WTC11 (cell line): Measurements from ENCODE around the gene ANKRD49. TPM values are rescaled to one million over a fixed set of nuclear protein-coding genes. Genes with fewer than 3 reads are reported as not detected.

Experiments
- CDX4 ChIP-seq: fragments of 250-450 bp; sonication (Bioruptor Pico); IDR thresholded peaks from 2 replicates; pipeline ENCODE4 v1.9.0; 2021; ENCODE audit warnings: moderate library complexity, mild to moderate bottlenecking, inconsistent platforms, borderline replicate concordance
- EMX1 ChIP-seq: fragments of 250-450 bp; sonication (Bioruptor Pico); IDR thresholded peaks from 2 replicates; pipeline ENCODE4 v1.8.0; 2021; ENCODE audit warnings: mild to moderate bottlenecking
- ERG ChIP-seq: fragments of 250-450 bp; sonication (Bioruptor Pico); IDR thresholded peaks from 2 replicates; pipeline ENCODE4 v1.8.0; 2021; ENCODE audit warnings: mild to moderate bottlenecking
- ETV6 ChIP-seq: sonication (generic); formaldehyde crosslinking; IDR thresholded peaks from 2 replicates; pipeline ENCODE4 v1.8.1; 2022; ENCODE audit warnings: mild to moderate bottlenecking, missing genetic modification reagents
- JAZF1 ChIP-seq: fragments of 250-450 bp; sonication (Bioruptor Pico); IDR thresholded peaks from 2 replicates; pipeline ENCODE4 v1.9.0; 2021; ENCODE audit warnings: moderate library complexity, mild to moderate bottlenecking, inconsistent platforms
- JUN ChIP-seq: sonication (generic); formaldehyde crosslinking; IDR thresholded peaks from 2 replicates; pipeline ENCODE4 v1.8.0; 2023; ENCODE audit warnings: mild to moderate bottlenecking, missing genetic modification reagents
- MYBL2 ChIP-seq: sonication (generic); formaldehyde crosslinking; IDR thresholded peaks from 2 replicates; pipeline ENCODE4 v1.8.1; 2023; ENCODE audit warnings: mild to moderate bottlenecking, moderate library complexity, missing genetic modification reagents
- NFYB ChIP-seq: sonication (generic); formaldehyde crosslinking; conservative IDR thresholded peaks from 2 replicates; pipeline ENCODE4 v1.8.0; 2022; ENCODE audit warnings: low read depth, missing genetic modification reagents
- PRRX2 ChIP-seq: fragments of 250-450 bp; sonication (Bioruptor Pico); IDR thresholded peaks from 2 replicates; pipeline ENCODE4 v1.8.0; 2021; ENCODE audit warnings: mild to moderate bottlenecking
- SMAD3 ChIP-seq: sonication (generic); formaldehyde crosslinking; IDR thresholded peaks from 2 replicates; pipeline ENCODE4 v1.8.0; 2022; ENCODE audit warnings: missing genetic modification reagents, mild to moderate bottlenecking, borderline replicate concordance
- SMAD4 ChIP-seq: sonication (generic); formaldehyde crosslinking; IDR thresholded peaks from 2 replicates; pipeline ENCODE4 v1.8.0; 2022; ENCODE audit warnings: mild to moderate bottlenecking, missing genetic modification reagents
- SOX15 ChIP-seq: fragments of 250-450 bp; sonication (Bioruptor Pico); IDR thresholded peaks from 2 replicates; pipeline ENCODE4 v1.9.0; 2021; ENCODE audit warnings: mild to moderate bottlenecking
- TCF7 ChIP-seq: sonication (generic); formaldehyde crosslinking; IDR thresholded peaks from 2 replicates; pipeline ENCODE4 v1.8.0; 2022; ENCODE audit warnings: mild to moderate bottlenecking, low read depth, missing genetic modification reagents, moderate library complexity
- TP53 ChIP-seq: sonication (generic); formaldehyde crosslinking; IDR thresholded peaks from 2 replicates; pipeline ENCODE4 v1.8.1; 2023; ENCODE audit warnings: mild to moderate bottlenecking, missing genetic modification reagents
- USF2 ChIP-seq: sonication (generic); formaldehyde crosslinking; IDR thresholded peaks from 2 replicates; pipeline ENCODE4 v1.8.1; 2023; ENCODE audit warnings: mild to moderate bottlenecking, missing genetic modification reagents, moderate library complexity
- ZBTB21 ChIP-seq: sonication (generic); formaldehyde crosslinking; IDR thresholded peaks from 2 replicates; pipeline ENCODE4 v1.8.1; 2023; ENCODE audit warnings: mild to moderate bottlenecking, missing genetic modification reagents, borderline replicate concordance
- ZNF263 ChIP-seq: sonication (generic); formaldehyde crosslinking; IDR thresholded peaks from 2 replicates; pipeline ENCODE4 v1.8.1; 2022; ENCODE audit warnings: low read depth, mild to moderate bottlenecking, moderate library complexity, missing genetic modification reagents
- ZNF317 ChIP-seq: sonication (generic); formaldehyde crosslinking; IDR thresholded peaks from 2 replicates; pipeline ENCODE4 v1.8.1; 2023; ENCODE audit warnings: low read depth, mild to moderate bottlenecking, moderate library complexity, missing genetic modification reagents, borderline replicate concordance
- ZNF416 ChIP-seq: fragments of 250-450 bp; sonication (Bioruptor Pico); IDR thresholded peaks from 2 replicates; pipeline ENCODE4 v1.9.0; 2021; ENCODE audit warnings: mild to moderate bottlenecking, inconsistent platforms
- total RNA-seq: library from RNA; stranded (reverse); gene quantifications from 3 replicates; pipeline ENCODE4 v1.2.3, GENCODE V29; 2021
- TF ChIP-seq, protein P1 (sequence below): sonication (generic); formaldehyde crosslinking; IDR thresholded peaks from 2 replicates; pipeline ENCODE4 v1.8.0; 2022; ENCODE audit warnings: mild to moderate bottlenecking, missing genetic modification reagents
- TF ChIP-seq, protein P2 (sequence below): sonication (generic); formaldehyde crosslinking; IDR thresholded peaks from 2 replicates; pipeline ENCODE4 v1.8.1; 2022; ENCODE audit warnings: missing genetic modification reagents, borderline replicate concordance
- TF ChIP-seq, protein P3 (sequence below): fragments of 250-450 bp; sonication (Bioruptor Pico); IDR thresholded peaks from 2 replicates; pipeline ENCODE4 v1.9.0; 2021; ENCODE audit warnings: mild to moderate bottlenecking
- TF ChIP-seq, protein P4 (sequence below): sonication (generic); formaldehyde crosslinking; IDR thresholded peaks from 2 replicates; pipeline ENCODE4 v1.8.0; 2022; ENCODE audit warnings: mild to moderate bottlenecking, missing genetic modification reagents
- TF ChIP-seq, protein P5 (sequence below): sonication (generic); formaldehyde crosslinking; IDR thresholded peaks from 2 replicates; pipeline ENCODE4 v1.8.0; 2023; ENCODE audit warnings: missing genetic modification reagents
- TF ChIP-seq, protein P6 (sequence below): sonication (generic); formaldehyde crosslinking; IDR thresholded peaks from 2 replicates; pipeline ENCODE4 v1.8.1; 2023; ENCODE audit warnings: mild to moderate bottlenecking, missing genetic modification reagents

Gene ANKRD49
- total RNA-seq, 1 experiment from 2014 or later, result 9.5 TPM

DNA sequence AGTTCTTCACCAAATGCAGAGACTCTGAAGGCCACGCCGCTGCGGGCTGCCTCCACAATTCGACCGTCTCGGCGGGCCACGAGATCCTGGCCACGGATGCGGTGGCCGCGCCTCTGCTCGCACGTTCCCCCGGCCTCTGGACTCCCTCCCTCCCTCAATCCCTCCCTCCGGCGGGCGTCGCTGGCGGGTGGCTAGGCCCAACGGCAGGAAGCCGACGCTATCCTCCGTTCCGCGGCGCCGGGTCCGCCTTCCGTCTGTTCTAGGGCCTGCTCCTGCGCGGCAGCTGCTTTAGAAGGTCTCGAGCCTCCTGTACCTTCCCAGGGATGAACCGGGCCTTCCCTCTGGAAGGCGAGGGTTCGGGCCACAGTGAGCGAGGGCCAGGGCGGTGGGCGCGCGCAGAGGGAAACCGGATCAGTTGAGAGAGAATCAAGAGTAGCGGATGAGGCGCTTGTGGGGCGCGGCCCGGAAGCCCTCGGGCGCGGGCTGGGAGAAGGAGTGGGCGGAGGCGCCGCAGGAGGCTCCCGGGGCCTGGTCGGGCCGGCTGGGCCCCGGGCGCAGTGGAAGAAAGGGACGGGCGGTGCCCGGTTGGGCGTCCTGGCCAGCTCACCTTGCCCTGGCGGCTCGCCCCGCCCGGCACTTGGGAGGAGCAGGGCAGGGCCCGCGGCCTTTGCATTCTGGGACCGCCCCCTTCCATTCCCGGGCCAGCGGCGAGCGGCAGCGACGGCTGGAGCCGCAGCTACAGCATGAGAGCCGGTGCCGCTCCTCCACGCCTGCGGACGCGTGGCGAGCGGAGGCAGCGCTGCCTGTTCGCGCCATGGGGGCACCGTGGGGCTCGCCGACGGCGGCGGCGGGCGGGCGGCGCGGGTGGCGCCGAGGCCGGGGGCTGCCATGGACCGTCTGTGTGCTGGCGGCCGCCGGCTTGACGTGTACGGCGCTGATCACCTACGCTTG lies 50.2 kb downstream of the ANKRD49 start, which contains the start of gene FUT4 (continued):
- TF ChIP-seq, protein P1, sequence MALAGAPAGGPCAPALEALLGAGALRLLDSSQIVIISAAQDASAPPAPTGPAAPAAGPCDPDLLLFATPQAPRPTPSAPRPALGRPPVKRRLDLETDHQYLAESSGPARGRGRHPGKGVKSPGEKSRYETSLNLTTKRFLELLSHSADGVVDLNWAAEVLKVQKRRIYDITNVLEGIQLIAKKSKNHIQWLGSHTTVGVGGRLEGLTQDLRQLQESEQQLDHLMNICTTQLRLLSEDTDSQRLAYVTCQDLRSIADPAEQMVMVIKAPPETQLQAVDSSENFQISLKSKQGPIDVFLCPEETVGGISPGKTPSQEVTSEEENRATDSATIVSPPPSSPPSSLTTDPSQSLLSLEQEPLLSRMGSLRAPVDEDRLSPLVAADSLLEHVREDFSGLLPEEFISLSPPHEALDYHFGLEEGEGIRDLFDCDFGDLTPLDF (CRISPR knock-in tag), result peak; percentile 20; the same call in 1 of the 2 replicates
- no peak for TF ChIP-seq USF2 (CRISPR knock-in tag)
- TF ChIP-seq NFYB (CRISPR knock-in tag), result no peak
- TF ChIP-seq SMAD4 (CRISPR knock-in tag), result no peak
- peak; percentile 15; the same call in 1 of the 2 replicates for TF ChIP-seq ETV6 (CRISPR knock-in tag)
- peak; percentile 5; the same call in 1 of the 2 replicates for TF ChIP-seq ZNF263 (CRISPR knock-in tag)
- no peak for TF ChIP-seq SOX15 (CRISPR knock-in tag)
- TF ChIP-seq ERG (CRISPR knock-in tag), result no peak
- TF ChIP-seq, protein P2, sequence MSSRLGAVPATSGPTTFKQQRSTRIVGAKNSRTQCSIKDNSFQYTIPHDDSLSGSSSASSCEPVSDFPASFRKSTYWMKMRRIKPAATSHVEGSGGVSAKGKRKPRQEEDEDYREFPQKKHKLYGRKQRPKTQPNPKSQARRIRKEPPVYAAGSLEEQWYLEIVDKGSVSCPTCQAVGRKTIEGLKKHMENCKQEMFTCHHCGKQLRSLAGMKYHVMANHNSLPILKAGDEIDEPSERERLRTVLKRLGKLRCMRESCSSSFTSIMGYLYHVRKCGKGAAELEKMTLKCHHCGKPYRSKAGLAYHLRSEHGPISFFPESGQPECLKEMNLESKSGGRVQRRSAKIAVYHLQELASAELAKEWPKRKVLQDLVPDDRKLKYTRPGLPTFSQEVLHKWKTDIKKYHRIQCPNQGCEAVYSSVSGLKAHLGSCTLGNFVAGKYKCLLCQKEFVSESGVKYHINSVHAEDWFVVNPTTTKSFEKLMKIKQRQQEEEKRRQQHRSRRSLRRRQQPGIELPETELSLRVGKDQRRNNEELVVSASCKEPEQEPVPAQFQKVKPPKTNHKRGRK (CRISPR knock-in tag), result no peak
- TF ChIP-seq, protein P3, sequence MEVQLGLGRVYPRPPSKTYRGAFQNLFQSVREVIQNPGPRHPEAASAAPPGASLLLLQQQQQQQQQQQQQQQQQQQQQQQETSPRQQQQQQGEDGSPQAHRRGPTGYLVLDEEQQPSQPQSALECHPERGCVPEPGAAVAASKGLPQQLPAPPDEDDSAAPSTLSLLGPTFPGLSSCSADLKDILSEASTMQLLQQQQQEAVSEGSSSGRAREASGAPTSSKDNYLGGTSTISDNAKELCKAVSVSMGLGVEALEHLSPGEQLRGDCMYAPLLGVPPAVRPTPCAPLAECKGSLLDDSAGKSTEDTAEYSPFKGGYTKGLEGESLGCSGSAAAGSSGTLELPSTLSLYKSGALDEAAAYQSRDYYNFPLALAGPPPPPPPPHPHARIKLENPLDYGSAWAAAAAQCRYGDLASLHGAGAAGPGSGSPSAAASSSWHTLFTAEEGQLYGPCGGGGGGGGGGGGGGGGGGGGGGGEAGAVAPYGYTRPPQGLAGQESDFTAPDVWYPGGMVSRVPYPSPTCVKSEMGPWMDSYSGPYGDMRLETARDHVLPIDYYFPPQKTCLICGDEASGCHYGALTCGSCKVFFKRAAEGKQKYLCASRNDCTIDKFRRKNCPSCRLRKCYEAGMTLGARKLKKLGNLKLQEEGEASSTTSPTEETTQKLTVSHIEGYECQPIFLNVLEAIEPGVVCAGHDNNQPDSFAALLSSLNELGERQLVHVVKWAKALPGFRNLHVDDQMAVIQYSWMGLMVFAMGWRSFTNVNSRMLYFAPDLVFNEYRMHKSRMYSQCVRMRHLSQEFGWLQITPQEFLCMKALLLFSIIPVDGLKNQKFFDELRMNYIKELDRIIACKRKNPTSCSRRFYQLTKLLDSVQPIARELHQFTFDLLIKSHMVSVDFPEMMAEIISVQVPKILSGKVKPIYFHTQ, result no peak
- TF ChIP-seq, protein P4, sequence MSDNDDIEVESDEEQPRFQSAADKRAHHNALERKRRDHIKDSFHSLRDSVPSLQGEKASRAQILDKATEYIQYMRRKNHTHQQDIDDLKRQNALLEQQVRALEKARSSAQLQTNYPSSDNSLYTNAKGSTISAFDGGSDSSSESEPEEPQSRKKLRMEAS (CRISPR knock-in tag), result peak; percentile 81
- TF ChIP-seq ZNF416 (CRISPR knock-in tag), result no peak
- TF ChIP-seq, protein P5, sequence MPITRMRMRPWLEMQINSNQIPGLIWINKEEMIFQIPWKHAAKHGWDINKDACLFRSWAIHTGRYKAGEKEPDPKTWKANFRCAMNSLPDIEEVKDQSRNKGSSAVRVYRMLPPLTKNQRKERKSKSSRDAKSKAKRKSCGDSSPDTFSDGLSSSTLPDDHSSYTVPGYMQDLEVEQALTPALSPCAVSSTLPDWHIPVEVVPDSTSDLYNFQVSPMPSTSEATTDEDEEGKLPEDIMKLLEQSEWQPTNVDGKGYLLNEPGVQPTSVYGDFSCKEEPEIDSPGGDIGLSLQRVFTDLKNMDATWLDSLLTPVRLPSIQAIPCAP (CRISPR knock-in tag), result no peak
- no peak for TF ChIP-seq EMX1 (CRISPR knock-in tag)
- TF ChIP-seq, protein P6, sequence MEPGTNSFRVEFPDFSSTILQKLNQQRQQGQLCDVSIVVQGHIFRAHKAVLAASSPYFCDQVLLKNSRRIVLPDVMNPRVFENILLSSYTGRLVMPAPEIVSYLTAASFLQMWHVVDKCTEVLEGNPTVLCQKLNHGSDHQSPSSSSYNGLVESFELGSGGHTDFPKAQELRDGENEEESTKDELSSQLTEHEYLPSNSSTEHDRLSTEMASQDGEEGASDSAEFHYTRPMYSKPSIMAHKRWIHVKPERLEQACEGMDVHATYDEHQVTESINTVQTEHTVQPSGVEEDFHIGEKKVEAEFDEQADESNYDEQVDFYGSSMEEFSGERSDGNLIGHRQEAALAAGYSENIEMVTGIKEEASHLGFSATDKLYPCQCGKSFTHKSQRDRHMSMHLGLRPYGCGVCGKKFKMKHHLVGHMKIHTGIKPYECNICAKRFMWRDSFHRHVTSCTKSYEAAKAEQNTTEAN (CRISPR knock-in tag), result peak; percentile 87
- no peak for TF ChIP-seq JUN (CRISPR knock-in tag)
- no peak for TF ChIP-seq CDX4
- no peak for TF ChIP-seq ZNF317
- TF ChIP-seq JAZF1 (CRISPR knock-in tag), result no peak
- TF ChIP-seq ZBTB21 (CRISPR knock-in tag), result peak; percentile 19; the same call in 1 of the 2 replicates
- 0 out of 2 replicates have a peak, but pooled peaks have one; percentile 13 for TF ChIP-seq PRRX2 (CRISPR knock-in tag)
- no peak for TF ChIP-seq SMAD3 (CRISPR knock-in tag)
- 0 out of 2 replicates have a peak, but pooled peaks have one; percentile 12 for TF ChIP-seq TP53
- TF ChIP-seq TCF7 (CRISPR knock-in tag), result peak; percentile 51; the same call in 1 of the 2 replicates
- TF ChIP-seq MYBL2, result no peak
